ENCODE results near the gene DOCK3.

Gene DOCK3

DNA sequence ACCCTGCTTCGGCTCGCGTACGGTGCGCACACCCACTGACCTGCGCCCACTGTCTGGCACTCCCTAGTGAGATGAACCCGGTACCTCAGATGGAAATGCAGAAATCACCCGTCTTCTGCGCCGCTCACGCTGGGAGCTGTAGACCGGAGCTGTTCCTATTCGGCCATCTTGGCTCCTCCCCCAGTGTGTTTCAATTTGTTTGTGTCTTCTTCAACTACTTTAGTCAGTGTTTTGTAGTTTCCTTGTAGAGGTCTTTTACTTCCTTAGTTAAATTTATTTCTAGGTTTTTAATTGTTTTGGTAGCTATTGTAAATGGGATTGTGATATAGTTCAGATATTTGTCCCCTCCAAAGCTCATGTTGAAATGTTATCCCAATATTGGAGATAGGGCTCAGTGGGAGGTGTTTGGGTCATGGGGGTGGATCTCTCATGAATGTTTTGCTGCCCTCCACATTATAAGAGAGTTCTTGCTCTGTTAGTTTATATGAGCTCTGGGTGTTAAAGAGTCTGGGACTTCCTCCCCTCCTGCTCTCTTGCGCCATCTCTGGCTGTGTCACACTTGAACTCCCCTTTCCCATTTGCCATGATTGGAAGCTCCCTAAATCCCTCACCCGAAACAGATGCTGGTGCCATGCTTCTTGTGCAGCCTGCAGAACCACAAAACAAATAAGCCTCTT is 304.4 kb downstream of the DOCK3 start:
- Histone ChIP-seq H3K27me3 (ENCODE audit: insufficient read depth, poor library complexity, severe bottlenecking) (no peaks in the 10 kb centered on the region), H3K27ac (replicated peaks) (no peak overlapping the region), H3K4me3 (replicated peaks; ENCODE audit: insufficient read depth, low read length) (no peak overlapping the region)
- TF ChIP-seq POLR2AphosphoS5 (IDR thresholded peaks at IDR 0.05; ENCODE audit: low read depth) (no peak), GABPA (IDR thresholded peaks at IDR 0.05; ENCODE audit: low read depth) (no peak), SPI1 (IDR thresholded peaks at IDR 0.05; ENCODE audit: borderline replicate concordance, low read depth) (no peak)
- TF ChIP-seq, protein P1, sequence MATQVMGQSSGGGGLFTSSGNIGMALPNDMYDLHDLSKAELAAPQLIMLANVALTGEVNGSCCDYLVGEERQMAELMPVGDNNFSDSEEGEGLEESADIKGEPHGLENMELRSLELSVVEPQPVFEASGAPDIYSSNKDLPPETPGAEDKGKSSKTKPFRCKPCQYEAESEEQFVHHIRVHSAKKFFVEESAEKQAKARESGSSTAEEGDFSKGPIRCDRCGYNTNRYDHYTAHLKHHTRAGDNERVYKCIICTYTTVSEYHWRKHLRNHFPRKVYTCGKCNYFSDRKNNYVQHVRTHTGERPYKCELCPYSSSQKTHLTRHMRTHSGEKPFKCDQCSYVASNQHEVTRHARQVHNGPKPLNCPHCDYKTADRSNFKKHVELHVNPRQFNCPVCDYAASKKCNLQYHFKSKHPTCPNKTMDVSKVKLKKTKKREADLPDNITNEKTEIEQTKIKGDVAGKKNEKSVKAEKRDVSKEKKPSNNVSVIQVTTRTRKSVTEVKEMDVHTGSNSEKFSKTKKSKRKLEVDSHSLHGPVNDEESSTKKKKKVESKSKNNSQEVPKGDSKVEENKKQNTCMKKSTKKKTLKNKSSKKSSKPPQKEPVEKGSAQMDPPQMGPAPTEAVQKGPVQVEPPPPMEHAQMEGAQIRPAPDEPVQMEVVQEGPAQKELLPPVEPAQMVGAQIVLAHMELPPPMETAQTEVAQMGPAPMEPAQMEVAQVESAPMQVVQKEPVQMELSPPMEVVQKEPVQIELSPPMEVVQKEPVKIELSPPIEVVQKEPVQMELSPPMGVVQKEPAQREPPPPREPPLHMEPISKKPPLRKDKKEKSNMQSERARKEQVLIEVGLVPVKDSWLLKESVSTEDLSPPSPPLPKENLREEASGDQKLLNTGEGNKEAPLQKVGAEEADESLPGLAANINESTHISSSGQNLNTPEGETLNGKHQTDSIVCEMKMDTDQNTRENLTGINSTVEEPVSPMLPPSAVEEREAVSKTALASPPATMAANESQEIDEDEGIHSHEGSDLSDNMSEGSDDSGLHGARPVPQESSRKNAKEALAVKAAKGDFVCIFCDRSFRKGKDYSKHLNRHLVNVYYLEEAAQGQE (IDR thresholded peaks at IDR 0.05; ENCODE audit: insufficient replicate concordance, low read depth), result no peak
- TF ChIP-seq, protein P2, sequence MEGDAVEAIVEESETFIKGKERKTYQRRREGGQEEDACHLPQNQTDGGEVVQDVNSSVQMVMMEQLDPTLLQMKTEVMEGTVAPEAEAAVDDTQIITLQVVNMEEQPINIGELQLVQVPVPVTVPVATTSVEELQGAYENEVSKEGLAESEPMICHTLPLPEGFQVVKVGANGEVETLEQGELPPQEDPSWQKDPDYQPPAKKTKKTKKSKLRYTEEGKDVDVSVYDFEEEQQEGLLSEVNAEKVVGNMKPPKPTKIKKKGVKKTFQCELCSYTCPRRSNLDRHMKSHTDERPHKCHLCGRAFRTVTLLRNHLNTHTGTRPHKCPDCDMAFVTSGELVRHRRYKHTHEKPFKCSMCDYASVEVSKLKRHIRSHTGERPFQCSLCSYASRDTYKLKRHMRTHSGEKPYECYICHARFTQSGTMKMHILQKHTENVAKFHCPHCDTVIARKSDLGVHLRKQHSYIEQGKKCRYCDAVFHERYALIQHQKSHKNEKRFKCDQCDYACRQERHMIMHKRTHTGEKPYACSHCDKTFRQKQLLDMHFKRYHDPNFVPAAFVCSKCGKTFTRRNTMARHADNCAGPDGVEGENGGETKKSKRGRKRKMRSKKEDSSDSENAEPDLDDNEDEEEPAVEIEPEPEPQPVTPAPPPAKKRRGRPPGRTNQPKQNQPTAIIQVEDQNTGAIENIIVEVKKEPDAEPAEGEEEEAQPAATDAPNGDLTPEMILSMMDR (IDR thresholded peaks at IDR 0.05; ENCODE audit: insufficient read depth, low read length), result no peak
- no peak for DNase-seq (ENCODE audit: low read depth in 1 of 2, low spot score in 1 of 2)

GRCh38 chr3:50982540-50983325 is 308.0 kb downstream of the DOCK3 start:
- TF ChIP-seq, protein P1 (IDR thresholded peaks at IDR 0.05; ENCODE audit: insufficient replicate concordance, low read depth), result no peak
- TF ChIP-seq, protein P2 (IDR thresholded peaks at IDR 0.05; ENCODE audit: insufficient read depth, low read length), result no peak
- TF ChIP-seq SPI1 (IDR thresholded peaks at IDR 0.05; ENCODE audit: borderline replicate concordance, low read depth), result no peak
- no peak for TF ChIP-seq GABPA (IDR thresholded peaks at IDR 0.05; ENCODE audit: low read depth)
- TF ChIP-seq POLR2AphosphoS5 (IDR thresholded peaks at IDR 0.05; ENCODE audit: low read depth), result no peak
- no peak for DNase-seq (ENCODE audit: low read depth in 1 of 2, low spot score in 1 of 2)
- no peak overlapping the region for H3K27ac ChIP-seq (replicated peaks)
- peaks cover 2% of the 10 kb centered on the region for H3K27me3 ChIP-seq (ENCODE audit: insufficient read depth, poor library complexity, severe bottlenecking)
- no peak overlapping the region for H3K4me3 ChIP-seq (replicated peaks; ENCODE audit: insufficient read depth, low read length)

DNA sequence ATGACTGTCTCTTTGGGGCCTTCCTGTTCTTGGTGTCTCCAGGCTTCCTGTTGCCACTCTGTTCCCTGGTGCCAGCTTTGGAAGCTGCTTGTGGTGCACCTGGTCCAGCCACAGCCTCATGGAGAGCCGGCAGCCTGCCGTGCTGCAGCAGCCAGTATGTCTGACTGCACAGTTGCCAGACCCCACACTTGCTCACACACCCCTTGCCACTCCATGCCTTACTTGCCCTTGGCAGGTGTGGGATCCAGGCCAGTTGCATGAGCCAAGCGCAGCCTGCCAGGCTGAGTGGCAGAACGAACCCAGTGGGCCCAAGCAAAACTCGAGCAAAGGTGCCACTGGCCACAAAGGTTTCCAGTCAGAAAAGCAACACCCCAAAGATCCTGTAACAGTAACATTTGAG is 309.2 kb downstream of the DOCK3 start:
- TF ChIP-seq, protein P2 (IDR thresholded peaks at IDR 0.05; ENCODE audit: insufficient read depth, low read length), result no peak
- TF ChIP-seq, protein P1 (IDR thresholded peaks at IDR 0.05; ENCODE audit: insufficient replicate concordance, low read depth), result no peak
- no peak for TF ChIP-seq GABPA (IDR thresholded peaks at IDR 0.05; ENCODE audit: low read depth)
- TF ChIP-seq POLR2AphosphoS5 (IDR thresholded peaks at IDR 0.05; ENCODE audit: low read depth), result no peak
- TF ChIP-seq SPI1 (IDR thresholded peaks at IDR 0.05; ENCODE audit: borderline replicate concordance, low read depth), result no peak
- Histone ChIP-seq H3K27me3 (ENCODE audit: insufficient read depth, poor library complexity, severe bottlenecking) (peaks cover 2% of the 10 kb centered on the region), H3K27ac (replicated peaks) (no peak overlapping the region), H3K4me3 (replicated peaks; ENCODE audit: insufficient read depth, low read length) (no peak overlapping the region)
- DNase-seq (ENCODE audit: low read depth in 1 of 2, low spot score in 1 of 2), result no peak

Measured in HL-60 (cell line).